IMR-90 (cell line): ENCODE results near the gene PAPLN. TPM values are rescaled to one million over a fixed set of nuclear protein-coding genes. Genes with fewer than 3 reads are reported as not detected.

ENCODE experiments used
- ATAC-seq: fragments of 200-7000 bp; cut with Tn5 transposase; 2 replicates; pipeline ENCODE4 v1.9.1; 2020; ENCODE audit warnings: low read depth, mild to moderate bottlenecking, moderate library complexity
- BruUV-seq: library from RNA; stranded (reverse); fragments of 400-500 nt; replicated peaks from 2 replicates; lab custom pipeline; 2021; lab: Mats Ljungman, UMichigan
- CTCF ChIA-PET: fragments of 300-600 bp; formaldehyde crosslinking; extraction: SDS; loops from one replicate; lab custom pipeline; 2021; ENCODE audit warnings: antibody characterized with exemption; lab: Yijun Ruan, JAX
- POLR2A ChIA-PET: fragments of 300-600 bp; sonication (Branson Sonifier 250); formaldehyde crosslinking; loops from one replicate; lab custom pipeline; 2022; ENCODE audit warnings: antibody characterized with exemption; ENCODE audit not compliant: unreplicated experiment; lab: Charles Lee
- DNase-seq: peaks from one replicate; pipeline ENCODE4 v3.0.0; 2013
- H2AFZ ChIP-seq: replicated peaks from 2 replicates; pipeline ENCODE3; 2013; ENCODE audit warnings: low read length, mild to moderate bottlenecking; ENCODE audit not compliant: poor library complexity
- H2AK5ac ChIP-seq: 2 replicates; pipeline ENCODE4 v1.6.1; 2013; ENCODE audit warnings: low read depth, low read length, inconsistent platforms
- H2AK9ac ChIP-seq: replicated peaks from 2 replicates; pipeline ENCODE3; 2013; ENCODE audit warnings: mild to moderate bottlenecking, low read depth, low read length, moderate library complexity; ENCODE audit not compliant: poor library complexity
- H2BK120ac ChIP-seq: 2 replicates; pipeline ENCODE4 v1.6.1; 2013; ENCODE audit warnings: low read depth, low read length, inconsistent platforms
- H2BK15ac ChIP-seq: 3 replicates; pipeline ENCODE4 v1.6.1; 2013; ENCODE audit warnings: low read depth, low read length, inconsistent platforms
- H2BK20ac ChIP-seq: 2 replicates; pipeline ENCODE4 v1.6.1; 2013; ENCODE audit warnings: low read depth, mild to moderate bottlenecking, inconsistent platforms, low read length, moderate library complexity
- H2BK5ac ChIP-seq: 2 replicates; pipeline ENCODE4 v1.6.1; 2013; ENCODE audit warnings: mild to moderate bottlenecking, low read depth, low read length, inconsistent platforms; ENCODE audit not compliant: poor library complexity, severe bottlenecking
- H3K14ac ChIP-seq: replicated peaks from 2 replicates; pipeline ENCODE4 v1.6.1; 2013; ENCODE audit warnings: low read depth, low read length, inconsistent platforms
- H3K18ac ChIP-seq: 2 replicates; pipeline ENCODE4 v1.6.1; 2013; ENCODE audit warnings: low read depth, low read length, control low read depth
- H3K23ac ChIP-seq: 2 replicates; pipeline ENCODE4 v1.6.1; 2013; ENCODE audit warnings: low read depth, low read length, inconsistent platforms
- H3K27ac ChIP-seq: 2 replicates; pipeline ENCODE4 v1.5.1; 2013; ENCODE audit warnings: mild to moderate bottlenecking, control low read depth, low read length; ENCODE audit not compliant: insufficient read depth
- H3K27me3 ChIP-seq: 2 replicates; pipeline ENCODE4 v1.6.1; 2013; ENCODE audit warnings: low read length; ENCODE audit not compliant: control insufficient read depth, insufficient read depth
- H3K36me3 ChIP-seq: 2 replicates; pipeline ENCODE4 v1.6.1; 2013; ENCODE audit warnings: low read length, mixed read lengths; ENCODE audit not compliant: control insufficient read depth, insufficient read depth
- H3K4ac ChIP-seq: 2 replicates; pipeline ENCODE4 v1.6.1; 2013; ENCODE audit warnings: low read depth, low read length, inconsistent platforms
- H3K4me1 ChIP-seq: 2 replicates; pipeline ENCODE4 v1.6.1; 2013; ENCODE audit warnings: low read length, mixed read lengths; ENCODE audit not compliant: control insufficient read depth, insufficient read depth
- H3K4me2 ChIP-seq: 2 replicates; pipeline ENCODE4 v1.6.1; 2013; ENCODE audit warnings: low read depth, mild to moderate bottlenecking, control low read depth, low read length, moderate library complexity
- H3K4me3 ChIP-seq: 2 replicates; pipeline ENCODE4 v1.5.1; 2013; ENCODE audit warnings: low read depth, mild to moderate bottlenecking, control low read depth, low read length, moderate library complexity; ENCODE audit not compliant: insufficient read depth
- H3K56ac ChIP-seq: 2 replicates; pipeline ENCODE4 v1.6.1; 2013; ENCODE audit warnings: low read length, inconsistent platforms; ENCODE audit not compliant: insufficient read depth; ENCODE audit errors: extremely low read depth
- H3K79me1 ChIP-seq, 2 experiments: 2 replicates each; pipeline ENCODE4 v1.6.1; 2013; ENCODE audit warnings: low read length in 2 of 2, inconsistent platforms in 1 of 2, low read depth in 1 of 2
- H3K9ac ChIP-seq: 2 replicates; pipeline ENCODE4 v1.6.1; 2013; ENCODE audit warnings: low read depth, low read length, control low read depth
- H3K9me1 ChIP-seq: 2 replicates; pipeline ENCODE4 v1.6.1; 2013; ENCODE audit warnings: low read length, inconsistent platforms; ENCODE audit not compliant: insufficient read depth
- H3K9me3 ChIP-seq: 2 replicates; pipeline ENCODE4 v1.6.1; 2013; ENCODE audit warnings: low read length; ENCODE audit not compliant: control insufficient read depth, insufficient read depth
- H4K20me1 ChIP-seq: 2 replicates; pipeline ENCODE4 v1.6.1; 2013; ENCODE audit warnings: low read length, inconsistent platforms; ENCODE audit not compliant: insufficient read depth
- H4K5ac ChIP-seq: 2 replicates; pipeline ENCODE4 v1.6.1; 2013; ENCODE audit warnings: mild to moderate bottlenecking, low read depth, low read length, control low read depth
- H4K8ac ChIP-seq, 2 experiments: 2 replicates each; pipeline ENCODE4 v1.6.1; 2013; ENCODE audit warnings: low read depth in 2 of 2, low read length in 2 of 2, control low read depth in 1 of 2, inconsistent platforms in 1 of 2
- H4K91ac ChIP-seq: 2 replicates; pipeline ENCODE4 v1.6.1; 2013; ENCODE audit warnings: low read depth, low read length, inconsistent platforms; ENCODE audit not compliant: insufficient read depth
- BHLHE40 ChIP-seq: fragments of 150-350 bp; IDR thresholded peaks from 2 replicates; pipeline ENCODE4 v1.6.1; 2016; ENCODE audit warnings: mild to moderate bottlenecking, low read depth, low read length
- CHD1 ChIP-seq: IDR thresholded peaks from 2 replicates; pipeline ENCODE4 v1.6.1; 2012; ENCODE audit warnings: low read depth, low read length, improper control_type of control experiment
- MAZ ChIP-seq: IDR thresholded peaks from 2 replicates; pipeline ENCODE4 v1.6.1; 2012; ENCODE audit warnings: low read depth, mild to moderate bottlenecking, low read length, improper control_type of control experiment, moderate library complexity, borderline replicate concordance
- WGBS, 2 experiments: methylation state at CpG; one replicate each; pipeline versions ENCODE4 v1.1.5 to v1.1.7; 2013; ENCODE audit warnings: missing lambda C conversion rate in 2 of 2; ENCODE audit not compliant: insufficient read length in 1 of 2; ENCODE audit errors: extremely low coverage in 2 of 2; 5-methylcytosine and 5-hydroxymethylcytosine counted together
- dilution Hi-C: fragments of 300-500 bp; cut with HindIII; formaldehyde crosslinking; loops from one replicate; pipeline ENCODE4 v1.14.3; 2018; ENCODE audit warnings: low sequenced_read_pairs; ENCODE audit not compliant: unreplicated experiment
- in situ Hi-C: fragments of 300-500 bp; cut with MboI; formaldehyde crosslinking; loops from 3 replicates; pipeline ENCODE4 v1.14.3; 2019; ENCODE audit warnings: low sequenced_read_pairs, inconsistent platforms, mixed read lengths
- intact Hi-C: fragments of 100-400 bp; cut with micrococcal nuclease; formaldehyde crosslinking; loops from 2 replicates; pipeline ENCODE4 v1.10.0; 2022
- polyA plus RNA-seq, 3 experiments: library from polyadenylated mRNA; depleted of rRNA; stranded (reverse); fragments of >200 nt; gene quantifications; 2 replicates each; pipeline ENCODE4 v1.2.3, GENCODE V29; 2012; ENCODE audit warnings: low replicate concordance in 1 of 3
- total RNA-seq: library from RNA; depleted of rRNA; stranded (reverse); fragments of >200 nt; gene quantifications from 2 replicates; pipeline ENCODE4 v1.2.3, GENCODE V29; 2012

The PAPLN gene
- total and polyA plus RNA-seq, 2 of the 4 experiments (the other 2 are of a cell fraction), result 0.36 to 1.2 TPM

DNA sequence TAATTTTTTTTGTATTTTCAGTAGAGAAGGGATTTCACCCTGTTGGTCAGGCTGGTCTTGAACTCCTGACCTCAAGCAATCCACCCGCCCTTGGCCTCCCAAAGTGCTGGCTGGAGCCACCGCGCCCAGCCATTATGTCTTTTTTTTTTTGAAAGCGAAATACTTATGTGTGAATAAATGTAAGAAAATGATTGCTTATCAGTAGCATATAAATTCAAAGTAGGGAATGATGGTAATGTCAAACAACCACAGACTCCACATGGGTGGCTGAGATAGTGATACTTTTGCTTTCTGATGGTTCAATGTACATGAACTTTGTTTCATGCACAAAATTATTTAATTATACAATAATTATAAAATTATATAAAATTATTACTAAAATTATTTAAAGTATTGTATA lies 75.8 kb downstream of the PAPLN start:
- Histone ChIP-seq H2AK9ac (no peak overlapping the region), H3K23ac (no peak overlapping the region), H3K4me3 (no peak overlapping the region), H3K9me3 (no peaks in the 10 kb centered on the region), H3K4me1 (peaks cover 5% of the 10 kb centered on the region; the same call in 1 of the 2 replicates), H3K36me3 (no peaks in the 10 kb centered on the region), H3K14ac (no peak overlapping the region), H2BK15ac (no peak overlapping the region), H2BK120ac (no peak overlapping the region), H3K56ac (no peak overlapping the region), H2AFZ (no peak overlapping the region), H3K9ac (no peak overlapping the region), H4K91ac (no peak overlapping the region), H3K9me1 (peaks cover 3% of the 10 kb centered on the region; the same call in 1 of the 2 replicates), H3K4ac (no peak overlapping the region), H3K4me2 (no peak overlapping the region), H3K79me1 (peaks cover 17 to 32% of the 10 kb centered on the region in 2 experiments; a peak in 3 of 4 replicates), H3K27ac (no peak overlapping the region), H2BK20ac (no peak overlapping the region), H4K8ac (no peak overlapping the region), H3K27me3 (no peaks in the 10 kb centered on the region), H4K20me1 (peaks cover 9% of the 10 kb centered on the region; the same call in 1 of the 2 replicates), H2BK5ac (no peak overlapping the region), H3K18ac (no peak overlapping the region), H4K5ac (no peak overlapping the region), H2AK5ac (no peak overlapping the region)
- no peak for ATAC-seq
- CTCF ChIA-PET, result interaction anchor here (0.6 kb wide), 1 partner anchor 9 kb away, joined by 4 read pairs; no protein-coding TSS in a partner anchor
- DNase-seq, result no peak
- TF ChIP-seq BHLHE40 (no peak), CHD1 (no peak), MAZ (no peak)
- no CpG with 5 or more reads among the region's 4 CpGs for WGBS, 2 experiments
- POLR2A ChIA-PET, result no interaction called here
- intact Hi-C loops, result no loop called here
- dilution Hi-C loops, result no loop called here
- no TSS peak for BruUV-seq
- in situ Hi-C loops, result no loop called here
